Measurements from ENCODE around the gene SUPT3H.

Gene SUPT3H

DNA sequence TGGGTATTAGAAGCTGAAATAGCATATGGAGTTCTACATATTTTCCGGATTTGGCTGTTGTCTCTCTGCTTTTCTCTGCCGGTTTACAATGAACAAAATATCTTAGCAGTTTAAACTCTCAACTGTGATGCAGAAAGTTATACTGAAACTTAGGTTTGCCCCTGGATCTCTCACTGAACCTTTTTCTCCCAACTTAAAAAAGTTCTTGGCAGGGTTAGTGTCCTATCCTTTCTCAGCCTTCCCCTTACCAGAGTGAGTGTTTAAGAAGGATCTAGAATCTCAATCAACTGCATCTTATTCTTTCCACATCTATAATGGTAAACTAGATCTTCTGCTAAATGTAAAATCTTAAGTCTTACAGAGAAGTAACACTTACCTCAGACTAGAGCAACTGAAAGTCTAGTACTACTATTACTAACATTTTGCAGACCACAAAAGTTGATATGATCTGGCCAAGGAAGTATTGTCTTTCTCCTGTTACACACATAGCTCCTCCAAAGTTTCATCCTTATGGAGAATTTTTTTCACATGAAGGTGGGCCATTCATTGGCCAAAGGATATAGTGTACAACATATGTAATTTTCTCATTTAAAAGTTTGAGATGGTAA, 441.9 kb downstream of the SUPT3H start:
- no peaks in the 10 kb centered on the region for H3K4me1 ChIP-seq
- intact Hi-C loops (cut with DNase I; ENCODE audit: low total_unique reads): no loop called here
- H3K27me3 ChIP-seq: no peaks in the 10 kb centered on the region
- no peak overlapping the region for H3K4me3 ChIP-seq
- H3K9me3 ChIP-seq: peaks cover 0 to 3% (median 0%) of the 10 kb centered on the region in 3 donors
- TF ChIP-seq, protein P1, sequence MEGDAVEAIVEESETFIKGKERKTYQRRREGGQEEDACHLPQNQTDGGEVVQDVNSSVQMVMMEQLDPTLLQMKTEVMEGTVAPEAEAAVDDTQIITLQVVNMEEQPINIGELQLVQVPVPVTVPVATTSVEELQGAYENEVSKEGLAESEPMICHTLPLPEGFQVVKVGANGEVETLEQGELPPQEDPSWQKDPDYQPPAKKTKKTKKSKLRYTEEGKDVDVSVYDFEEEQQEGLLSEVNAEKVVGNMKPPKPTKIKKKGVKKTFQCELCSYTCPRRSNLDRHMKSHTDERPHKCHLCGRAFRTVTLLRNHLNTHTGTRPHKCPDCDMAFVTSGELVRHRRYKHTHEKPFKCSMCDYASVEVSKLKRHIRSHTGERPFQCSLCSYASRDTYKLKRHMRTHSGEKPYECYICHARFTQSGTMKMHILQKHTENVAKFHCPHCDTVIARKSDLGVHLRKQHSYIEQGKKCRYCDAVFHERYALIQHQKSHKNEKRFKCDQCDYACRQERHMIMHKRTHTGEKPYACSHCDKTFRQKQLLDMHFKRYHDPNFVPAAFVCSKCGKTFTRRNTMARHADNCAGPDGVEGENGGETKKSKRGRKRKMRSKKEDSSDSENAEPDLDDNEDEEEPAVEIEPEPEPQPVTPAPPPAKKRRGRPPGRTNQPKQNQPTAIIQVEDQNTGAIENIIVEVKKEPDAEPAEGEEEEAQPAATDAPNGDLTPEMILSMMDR (IDR thresholded peaks at IDR 0.05): no peak
- H3K27ac ChIP-seq: no peak overlapping the region
- no peaks in the 10 kb centered on the region for H3K36me3 ChIP-seq
- no peak for DNase-seq

DNA sequence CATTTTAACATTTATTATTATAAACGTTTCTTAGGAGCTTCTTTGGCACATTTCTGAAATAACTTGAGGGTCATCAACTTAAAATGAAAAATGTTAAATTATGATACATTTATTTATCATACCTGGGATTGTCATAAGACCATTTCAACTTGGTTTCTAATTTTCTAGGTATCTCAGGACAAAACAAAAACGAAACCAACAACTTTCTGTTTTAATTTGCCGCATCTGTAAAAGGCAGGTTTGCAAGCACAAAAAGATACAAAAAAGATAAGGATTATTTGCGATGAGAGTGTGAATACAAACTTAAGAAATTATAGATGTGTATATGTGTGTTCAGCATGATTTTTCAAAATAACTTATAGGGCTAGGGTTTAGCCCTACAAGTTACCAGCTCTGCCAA, 444.6 kb downstream of the SUPT3H start:
- no peak overlapping the region for H3K4me3 ChIP-seq
- no peak for DNase-seq
- intact Hi-C loops (cut with DNase I; ENCODE audit: low total_unique reads): no loop called here
- H3K36me3 ChIP-seq: no peaks in the 10 kb centered on the region
- TF ChIP-seq, protein P1 (IDR thresholded peaks at IDR 0.05): no peak
- H3K27ac ChIP-seq: no peak overlapping the region
- no peaks in the 10 kb centered on the region for H3K4me1 ChIP-seq
- H3K27me3 ChIP-seq: no peaks in the 10 kb centered on the region
- no peaks in the 10 kb centered on the region for H3K9me3 ChIP-seq

DNA sequence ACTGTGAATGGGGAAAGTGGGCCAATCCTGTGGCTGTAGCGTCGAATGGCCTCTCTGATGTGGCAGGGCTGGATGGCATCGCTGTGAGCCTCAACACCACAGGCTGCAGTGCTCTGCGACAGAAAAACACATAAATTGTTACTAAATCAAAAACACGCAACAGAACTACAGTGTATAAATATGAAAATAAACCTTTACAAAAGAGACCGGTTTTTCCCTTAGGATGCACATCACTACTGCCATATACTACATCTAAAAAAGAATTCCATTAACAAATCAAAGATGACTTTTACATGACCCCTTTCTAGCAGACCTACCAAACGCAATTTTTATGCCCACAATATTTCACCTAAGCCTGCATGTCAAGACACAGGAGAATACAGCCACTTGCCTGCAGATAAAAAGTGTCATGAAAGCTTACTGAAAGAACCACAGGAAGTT, 445.1 kb downstream of the SUPT3H start:
- Histone ChIP-seq H3K4me1 (no peaks in the 10 kb centered on the region), H3K36me3 (no peaks in the 10 kb centered on the region), H3K27ac (no peak overlapping the region), H3K4me3 (no peak overlapping the region), H3K27me3 (no peaks in the 10 kb centered on the region), H3K9me3 (no peaks in the 10 kb centered on the region)
- TF ChIP-seq, protein P1 (IDR thresholded peaks at IDR 0.05): no peak
- DNase-seq: no peak
- intact Hi-C loops (cut with DNase I; ENCODE audit: low total_unique reads): no loop called here

DNA sequence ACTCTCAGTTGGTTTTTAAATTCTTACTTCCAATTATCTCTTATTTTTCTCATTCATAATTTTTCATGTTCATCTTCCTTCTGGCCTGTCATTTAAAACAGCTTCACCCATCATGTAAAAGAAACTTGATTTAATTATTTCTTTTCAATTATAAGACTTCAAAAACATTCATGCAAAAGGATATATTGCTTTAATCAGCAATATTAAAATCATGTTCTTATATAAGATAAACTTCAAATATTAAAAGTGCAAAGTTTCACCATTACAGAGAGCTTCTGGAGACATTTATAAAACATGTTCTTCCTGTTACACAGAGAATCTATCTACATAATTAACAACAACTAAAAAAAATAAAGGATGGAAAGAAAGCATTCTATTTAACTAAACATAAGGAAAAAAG, 446.3 kb downstream of the SUPT3H start:
- DNase-seq: no peak
- Histone ChIP-seq H3K4me1 (no peaks in the 10 kb centered on the region), H3K27ac (no peak overlapping the region), H3K9me3 (no peaks in the 10 kb centered on the region), H3K27me3 (no peaks in the 10 kb centered on the region), H3K4me3 (no peak overlapping the region), H3K36me3 (no peaks in the 10 kb centered on the region)
- TF ChIP-seq, protein P1 (IDR thresholded peaks at IDR 0.05): no peak
- intact Hi-C loops (cut with DNase I; ENCODE audit: low total_unique reads): no loop called here

DNA sequence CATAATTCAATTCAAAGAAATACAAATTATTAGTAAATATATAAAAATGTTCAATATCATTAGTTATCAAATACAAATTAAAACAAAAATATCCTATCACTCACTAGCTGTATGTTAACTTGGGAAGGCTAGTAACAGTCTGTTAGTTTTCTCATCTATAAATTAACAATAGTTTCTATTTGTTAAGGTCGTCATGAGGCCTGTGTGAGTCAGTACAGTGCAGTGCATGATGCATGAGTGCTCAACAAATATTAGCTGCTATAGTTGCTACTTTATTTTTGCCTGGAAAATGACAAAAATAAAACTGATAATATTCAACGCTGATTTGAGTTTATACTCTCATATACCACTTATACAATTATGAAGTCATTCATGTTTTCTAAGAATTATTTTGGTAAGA, 451.2 kb downstream of the SUPT3H start:
- DNase-seq: no peak
- no peak overlapping the region for H3K27ac ChIP-seq
- no peak overlapping the region for H3K4me3 ChIP-seq
- TF ChIP-seq, protein P1 (IDR thresholded peaks at IDR 0.05): no peak
- no peaks in the 10 kb centered on the region for H3K27me3 ChIP-seq
- no peaks in the 10 kb centered on the region for H3K9me3 ChIP-seq
- no peaks in the 10 kb centered on the region for H3K36me3 ChIP-seq
- intact Hi-C loops (cut with DNase I; ENCODE audit: low total_unique reads): no loop called here
- no peaks in the 10 kb centered on the region for H3K4me1 ChIP-seq

Data from tibial artery (tissue), 4 donors.